Limb (tissue), 2 donors: ENCODE measurements around the gene EDARADD.
"Not testable (repeated sequence)": the region's sequence is repeated elsewhere in the genome, so short reads cannot be mapped to it uniquely, and the experiment has no call there.

Source experiments
- DNase-seq, 2 donors: peaks; one replicate each; pipeline ENCODE4 v3.0.0-alpha.2; 2016; ENCODE audit errors: extremely low spot score in 2 of 2

Gene EDARADD

GRCh38 chr1:236429715-236430274, 35.7 kb downstream of the EDARADD start:
- no peak for DNase-seq

DNA sequence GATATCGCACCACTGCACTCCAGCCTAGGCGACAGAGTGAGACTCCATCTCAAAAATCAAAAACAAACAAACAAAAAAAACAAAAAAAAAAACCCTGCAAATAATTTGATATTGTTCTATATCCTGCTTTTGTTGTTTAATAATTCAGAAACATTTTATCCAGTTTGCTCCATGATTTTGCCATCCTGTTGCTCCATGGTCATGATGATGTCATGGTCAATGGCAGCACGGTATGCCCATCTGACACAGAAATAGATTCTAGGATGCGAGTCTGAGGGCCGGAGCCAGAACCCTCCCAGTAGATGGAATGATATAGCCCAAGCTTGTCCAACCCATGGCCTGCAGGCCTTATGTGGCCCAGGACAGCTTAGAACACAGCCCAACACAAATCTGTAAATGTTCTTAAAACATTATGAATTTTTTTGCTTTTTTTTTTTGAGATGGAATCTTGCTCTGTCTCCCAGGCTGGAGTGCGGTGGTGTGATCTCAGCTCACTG, 39.8 kb downstream of the EDARADD start:
- DNase-seq: no peak

- no peak for DNase-seq
These were observed 44.5 kb downstream of the EDARADD start for GRCh38 chr1:236438614-236439013.

DNA sequence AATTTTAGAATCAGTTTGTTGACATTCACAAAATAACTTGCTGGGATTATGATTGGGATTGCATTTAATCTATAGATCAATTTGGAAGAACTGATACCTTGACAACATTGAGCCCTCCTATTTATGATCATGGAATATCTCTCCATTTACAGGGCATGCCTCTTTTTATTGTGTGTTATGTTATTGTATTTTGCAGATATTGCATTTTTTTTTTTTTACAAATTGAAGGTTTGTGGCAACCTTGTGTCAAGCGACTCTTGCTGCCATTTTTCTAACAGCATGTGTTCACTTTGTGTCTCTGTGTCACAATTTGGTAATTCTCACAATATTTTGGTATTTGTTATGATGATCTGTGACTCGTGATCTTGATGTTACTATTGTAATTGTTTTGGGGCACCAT, 46.3 kb downstream of the EDARADD start:
- no peak for DNase-seq

DNA sequence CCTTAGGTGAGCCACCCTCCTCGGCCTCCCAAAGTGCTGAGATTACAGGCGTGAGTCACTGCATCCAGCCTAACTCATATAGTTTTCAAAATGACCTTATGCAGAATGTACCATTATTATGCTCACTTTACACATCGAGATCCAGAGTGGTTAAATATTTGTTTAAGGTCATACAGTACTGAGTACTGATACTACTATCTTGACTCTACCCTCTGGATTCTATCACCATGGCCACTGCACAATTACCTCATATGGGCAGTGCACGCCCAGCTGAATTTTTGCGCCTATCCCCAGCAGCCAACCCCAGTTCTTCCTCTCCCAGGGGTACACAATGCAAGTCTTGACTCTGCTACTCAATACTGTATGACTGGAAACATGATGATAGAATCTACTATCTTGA, 56.7 kb downstream of the EDARADD start:
- no peak for DNase-seq

DNA sequence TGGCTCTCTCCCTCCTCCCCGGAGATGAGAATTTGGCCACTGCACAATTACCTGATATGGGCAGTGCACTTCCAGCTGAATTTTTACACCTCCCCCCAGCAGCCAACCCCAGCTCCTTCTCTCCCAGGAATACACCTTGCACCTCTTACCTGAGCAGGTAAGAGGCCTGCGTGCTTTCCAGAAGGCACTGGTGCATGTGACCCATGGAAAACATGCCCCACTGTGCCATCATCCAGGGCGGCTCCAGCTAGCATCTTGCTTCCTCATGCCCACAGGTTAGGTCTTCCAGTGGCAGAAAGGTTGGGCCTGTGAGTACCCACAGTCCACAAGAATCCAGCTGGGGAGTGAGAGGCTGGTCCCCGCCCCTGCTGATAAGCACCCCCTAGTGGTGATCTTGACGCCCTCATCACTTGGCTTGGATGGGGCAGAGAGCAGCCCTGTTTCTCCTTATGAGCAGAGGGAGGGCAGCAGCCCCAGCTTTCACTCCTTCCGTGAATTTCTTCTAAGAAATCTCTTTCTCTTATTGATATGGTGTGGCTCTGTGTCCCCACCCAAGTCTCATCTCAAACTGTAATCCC, 57.8 kb downstream of the EDARADD start:
- DNase-seq: no peak

- DNase-seq: no peak
These were observed 61.2 kb downstream of the EDARADD start for GRCh38 chr1:236455243-236455642.

- no peak for DNase-seq
These were observed 63.7 kb downstream of the EDARADD start for GRCh38 chr1:236457775-236458174.

GRCh38 chr1:236458996-236459395, 64.9 kb downstream of the EDARADD start:
- DNase-seq: no peak

GRCh38 chr1:236460103-236460502, 66.0 kb downstream of the EDARADD start:
- DNase-seq: no peak

DNA sequence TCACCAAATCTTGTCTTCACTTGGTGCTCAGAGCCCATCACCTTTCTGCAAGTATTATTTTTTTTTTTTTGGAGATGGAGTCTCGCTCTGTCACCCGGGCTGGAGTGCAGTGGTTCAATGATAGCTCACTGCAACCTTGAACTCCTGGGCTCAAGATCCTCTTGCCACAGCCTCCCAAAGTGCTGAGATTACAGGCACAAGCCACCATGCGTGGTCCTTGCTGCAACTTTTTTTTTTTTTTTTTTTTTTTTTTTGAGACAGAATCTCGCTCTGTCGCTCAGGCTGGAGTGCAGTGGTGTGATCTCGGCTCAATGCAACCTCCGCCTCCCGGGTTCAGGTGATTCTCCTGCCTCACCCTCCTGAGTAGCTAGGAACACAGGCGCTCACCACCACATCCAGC, 70.1 kb downstream of the EDARADD start:
- DNase-seq: not testable (repeated sequence)

- DNase-seq: no peak
These were observed 71.3 kb downstream of the EDARADD start for GRCh38 chr1:236465231-236465958.

DNA sequence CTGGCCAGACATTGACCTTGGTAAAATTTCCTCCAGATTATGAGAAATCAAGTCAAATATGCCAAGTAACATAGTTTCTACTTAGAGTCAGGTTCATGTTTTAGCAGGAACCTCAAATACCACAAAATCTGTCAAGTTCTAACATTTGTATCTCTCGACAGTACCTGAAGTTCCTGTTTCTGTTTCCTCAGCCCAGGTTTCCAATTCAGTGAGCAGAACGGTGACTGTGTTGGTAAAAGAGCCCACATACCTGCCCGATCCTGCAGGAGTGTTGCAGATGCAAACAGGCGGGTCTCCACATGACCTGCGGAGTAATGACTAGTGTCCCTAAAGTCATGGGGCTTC, 71.8 kb downstream of the EDARADD start:
- no peak for DNase-seq

GRCh38 chr1:236467327-236467641, 73.2 kb downstream of the EDARADD start:
- DNase-seq: no peak

GRCh38 chr1:236468625-236469024, 74.5 kb downstream of the EDARADD start:
- DNase-seq: no peak

DNA sequence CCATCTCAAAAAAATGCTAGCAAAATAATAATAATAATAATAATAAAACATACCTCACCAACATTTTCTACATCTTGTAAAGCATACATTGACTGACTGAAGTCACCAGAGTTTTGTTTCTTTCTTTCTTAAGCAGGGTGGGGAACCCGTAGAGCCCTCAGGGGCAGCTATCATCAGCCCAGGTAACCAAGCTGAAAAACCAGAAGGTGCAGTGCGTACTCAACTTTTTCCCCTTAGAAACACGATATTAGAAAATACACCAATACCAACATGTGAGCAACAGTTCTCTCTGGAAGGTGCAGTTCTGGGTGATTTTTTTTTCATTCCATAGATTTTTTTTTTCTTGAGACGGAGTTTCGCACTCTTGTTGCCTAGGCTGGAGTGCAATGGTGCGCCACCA, 75.4 kb downstream of the EDARADD start:
- DNase-seq: no peak

DNA sequence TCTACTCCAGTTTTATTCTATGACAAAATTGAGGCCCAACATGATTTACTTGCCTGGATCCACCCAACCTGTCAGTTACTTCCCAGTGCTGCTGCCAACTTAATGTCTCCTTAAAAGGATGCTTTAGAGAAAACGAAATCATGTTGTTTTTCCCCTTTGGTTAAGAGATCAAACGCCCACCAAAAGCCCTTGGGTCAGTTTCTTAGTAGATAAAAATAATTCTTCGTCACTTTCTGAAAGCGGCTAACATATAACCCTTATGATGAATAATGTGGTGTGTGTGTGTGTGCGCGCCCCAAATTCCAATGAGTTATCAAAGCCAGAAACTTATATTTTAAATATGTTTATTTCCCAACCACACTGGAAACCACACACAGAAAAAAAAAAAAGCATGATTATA, 77.0 kb downstream of the EDARADD start:
- no peak for DNase-seq

- no peak for DNase-seq
These were observed 77.6 kb downstream of the EDARADD start for GRCh38 chr1:236471653-236472052.

- DNase-seq: no peak
These were observed 79.0 kb downstream of the EDARADD start for GRCh38 chr1:236472850-236473788.

- no peak for DNase-seq
These were observed 81.9 kb downstream of the EDARADD start for GRCh38 chr1:236476019-236476418.

- no peak for DNase-seq
These were observed 86.8 kb downstream of the EDARADD start for GRCh38 chr1:236480758-236481436.
